ENCODE results near the gene IL10RA.
"Not testable (repeated sequence)": the region's sequence is repeated elsewhere in the genome, so short reads cannot be mapped to it uniquely, and the experiment has no call there.

The IL10RA gene

DNA sequence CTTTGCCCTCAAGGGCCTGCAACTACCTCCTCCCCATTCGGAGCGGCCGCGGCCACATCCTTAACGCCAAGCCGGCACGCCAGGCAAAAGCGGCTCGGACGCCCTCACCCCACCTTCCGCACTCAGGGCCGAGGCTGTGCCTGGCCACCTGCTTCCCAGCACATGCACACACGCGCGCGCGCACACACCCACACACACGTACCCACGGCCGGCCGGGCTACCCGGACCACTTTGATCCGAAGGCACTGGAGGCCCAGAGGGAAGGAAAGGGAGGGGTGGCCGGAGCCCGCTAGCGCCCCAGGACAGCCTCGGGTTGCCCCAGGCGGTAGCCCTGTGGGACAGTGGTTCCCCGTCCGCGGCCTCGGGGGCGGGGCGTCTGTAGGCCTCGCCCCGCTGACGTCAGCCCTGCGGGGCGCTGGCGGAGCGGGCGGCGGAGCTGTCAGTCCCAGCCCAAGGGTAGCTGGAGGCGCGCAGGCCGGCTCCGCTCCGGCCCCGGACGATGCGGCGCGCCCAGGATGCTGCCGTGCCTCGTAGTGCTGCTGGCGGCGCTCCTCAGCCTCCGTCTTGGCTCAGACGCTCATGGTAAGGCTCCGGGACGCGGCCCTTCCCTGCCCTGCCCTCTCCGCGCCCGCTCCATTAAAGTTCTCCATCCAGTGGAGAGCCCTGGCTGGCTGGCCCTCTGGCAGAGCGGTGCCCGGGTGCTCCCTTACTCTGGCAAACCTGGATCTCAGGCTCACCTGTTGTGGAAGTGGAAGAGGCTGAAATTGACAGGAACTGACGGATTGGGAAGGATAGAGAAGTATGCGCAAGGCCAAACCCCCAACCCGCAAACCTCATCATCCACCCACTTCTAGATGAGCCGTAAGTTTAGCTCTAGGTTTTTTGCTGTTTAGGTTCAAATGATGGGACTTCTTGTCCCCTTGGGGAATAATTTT is at the start of gene IL10RA:
Gene IL10RA, plus strand, starts transcription at position 442 of the 935 bp plus-strand sequence. Its CDS starts 74 bp downstream, at position 516.
- peak; percentile 83 to 88 for DNase-seq

DNA sequence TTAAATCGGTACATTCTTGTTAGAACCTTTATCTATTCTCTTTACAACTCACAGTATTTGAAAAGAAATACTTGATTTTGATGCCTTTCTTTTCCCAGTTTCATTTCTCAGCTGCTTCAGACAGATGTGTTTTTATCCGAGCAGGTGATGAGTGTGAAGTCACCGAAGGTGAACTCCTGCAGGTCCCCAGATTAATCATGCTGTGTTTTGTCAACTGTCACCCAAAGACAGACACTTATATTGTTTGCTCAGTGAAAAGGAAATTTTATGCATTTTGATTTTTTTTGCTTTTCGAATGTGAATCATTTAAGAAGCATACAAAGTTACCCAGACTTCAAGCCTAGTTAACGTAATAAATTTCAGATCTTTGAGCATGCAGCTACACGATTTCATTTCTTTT is 49.2 kb upstream of the IL10RA start:
- no peak for DNase-seq

DNA sequence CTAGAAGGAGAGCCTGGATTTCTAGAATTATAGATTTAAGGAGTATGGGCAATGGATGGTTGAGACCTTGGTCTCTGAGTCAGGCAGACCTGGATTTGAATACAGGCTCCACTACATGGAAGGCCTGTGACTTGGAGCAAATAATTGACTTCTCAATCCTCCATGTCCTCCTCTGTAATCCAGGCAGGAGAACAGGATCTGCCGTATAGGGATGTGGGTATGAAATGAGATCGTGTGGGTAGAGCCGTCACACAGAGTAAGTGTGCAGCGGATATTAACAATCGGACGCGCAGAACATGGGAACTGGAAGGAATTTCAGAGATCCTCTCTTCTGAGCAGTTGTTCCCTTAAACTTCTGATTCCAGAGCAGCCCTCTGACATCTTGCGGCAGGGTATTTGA is 45.5 kb upstream of the IL10RA start:
- no peak for DNase-seq

DNA sequence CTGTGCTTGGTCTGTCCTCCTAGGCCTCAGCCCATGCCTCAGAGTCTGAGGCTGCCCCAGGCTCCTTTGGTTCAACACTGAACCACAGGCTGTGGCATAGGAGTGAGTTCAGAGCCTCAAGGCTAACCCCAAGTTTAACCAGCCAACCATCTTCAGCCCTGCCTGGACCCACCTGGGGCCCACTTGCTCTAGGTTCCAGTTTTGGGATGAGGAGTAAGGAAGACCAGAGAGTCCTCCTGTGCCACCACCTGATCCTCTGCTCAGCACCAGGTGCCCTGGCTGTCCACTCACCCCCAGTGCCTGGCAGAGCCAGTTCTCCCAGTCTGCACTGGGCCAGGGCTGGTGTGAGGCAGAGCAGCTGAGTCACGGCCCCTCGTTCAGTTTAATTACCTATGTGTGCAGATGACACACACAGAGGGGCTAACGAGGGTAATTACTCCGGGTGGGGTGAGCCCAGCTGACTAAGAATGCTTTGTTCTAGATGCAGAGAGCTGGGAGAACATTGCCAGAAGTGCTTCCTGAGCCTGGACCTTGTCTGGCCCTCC is 45.0 kb upstream of the IL10RA start:
- peak in 1 of 2 donors; percentile 12 for DNase-seq

DNA sequence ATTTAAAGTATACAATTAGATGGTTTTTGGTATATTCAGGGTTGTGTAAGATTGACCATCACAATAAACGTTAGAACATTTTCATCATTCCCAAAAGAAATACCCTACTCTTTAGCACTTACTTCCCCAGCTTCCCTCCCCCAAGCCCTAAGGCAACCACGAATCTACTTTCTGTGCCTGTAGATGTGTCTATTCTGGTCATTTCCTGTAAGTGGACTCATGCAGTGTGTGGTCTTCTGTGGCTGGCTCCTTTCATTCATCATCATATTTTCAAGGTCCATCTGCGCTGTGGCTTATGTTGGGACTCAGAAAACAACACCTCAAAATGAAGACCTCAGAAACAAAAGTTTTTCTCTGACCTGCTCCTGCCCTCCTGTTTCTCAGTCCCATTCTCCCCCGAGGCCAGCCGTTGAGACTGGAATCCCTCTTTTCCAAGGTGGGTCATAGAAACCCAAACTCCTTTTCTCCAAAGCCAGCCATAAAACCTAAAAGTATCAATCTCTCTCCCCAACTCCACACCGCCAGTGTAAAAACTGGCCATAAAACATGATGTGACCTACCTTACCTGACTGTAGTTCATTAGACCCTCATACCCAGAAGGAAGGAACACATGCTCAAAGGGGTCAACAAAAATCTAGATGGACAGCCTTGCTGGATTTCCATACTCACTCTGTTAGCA is 44.1 kb upstream of the IL10RA start:
- DNase-seq, result peak in 1 of 2 donors; percentile 4

DNA sequence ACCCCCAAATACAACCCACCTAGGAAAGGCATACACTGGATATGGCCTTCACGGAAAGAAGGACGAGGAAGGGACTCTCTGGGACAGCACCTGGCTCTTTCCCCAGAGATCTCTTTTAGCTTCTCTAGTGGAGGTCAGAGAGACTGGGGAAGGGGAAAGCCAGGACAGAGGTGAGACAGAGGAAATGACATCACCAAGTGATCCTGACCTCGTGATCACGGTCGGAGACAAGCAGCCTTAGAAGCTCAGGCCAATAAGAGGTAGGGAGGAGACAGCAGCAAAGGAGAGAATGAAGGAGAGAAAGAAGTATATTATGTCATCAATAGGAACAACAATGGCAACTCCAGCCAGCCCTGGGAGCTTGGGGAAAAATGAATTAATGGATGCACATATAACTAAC is 41.6 kb upstream of the IL10RA start:
- peak in 1 of 2 donors; percentile 9 for DNase-seq

DNA sequence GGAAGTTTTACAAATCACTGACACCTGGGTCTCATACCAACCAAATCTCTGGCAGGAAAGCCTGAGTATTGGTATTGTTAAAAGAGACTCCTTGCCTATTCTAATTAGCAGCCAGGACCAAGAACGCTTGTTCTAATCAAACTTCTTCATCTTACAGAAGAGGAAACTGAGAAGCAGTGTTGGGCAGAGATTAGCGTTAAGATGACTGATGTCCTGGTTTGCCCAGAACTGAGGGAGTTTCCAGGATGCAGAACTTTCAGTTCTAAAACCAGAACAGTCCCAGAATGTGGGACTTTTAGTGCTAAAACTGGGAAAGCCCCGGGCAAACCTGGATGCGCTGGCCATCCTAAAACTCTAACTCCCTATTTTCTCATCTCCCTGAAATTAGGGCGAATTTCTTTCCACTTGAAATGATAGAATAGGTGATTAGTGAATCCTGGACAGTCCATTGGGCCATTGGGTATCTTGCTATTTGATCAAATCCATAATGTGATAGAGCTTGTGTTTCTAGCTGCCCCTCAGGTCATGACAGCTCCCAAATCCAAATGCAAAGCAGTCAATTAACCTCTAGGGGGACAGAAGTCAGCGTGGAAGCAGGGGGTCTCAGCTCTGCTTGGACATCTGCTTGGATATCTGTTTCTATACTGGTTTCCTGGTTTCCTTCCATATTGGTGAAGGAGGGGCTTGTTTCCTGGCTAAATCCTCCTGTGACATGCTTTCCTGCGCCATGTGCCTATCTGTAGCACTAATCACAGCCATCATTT is 41.0 kb upstream of the IL10RA start:
- peak in 1 of 2 donors; percentile 16 for DNase-seq

DNA sequence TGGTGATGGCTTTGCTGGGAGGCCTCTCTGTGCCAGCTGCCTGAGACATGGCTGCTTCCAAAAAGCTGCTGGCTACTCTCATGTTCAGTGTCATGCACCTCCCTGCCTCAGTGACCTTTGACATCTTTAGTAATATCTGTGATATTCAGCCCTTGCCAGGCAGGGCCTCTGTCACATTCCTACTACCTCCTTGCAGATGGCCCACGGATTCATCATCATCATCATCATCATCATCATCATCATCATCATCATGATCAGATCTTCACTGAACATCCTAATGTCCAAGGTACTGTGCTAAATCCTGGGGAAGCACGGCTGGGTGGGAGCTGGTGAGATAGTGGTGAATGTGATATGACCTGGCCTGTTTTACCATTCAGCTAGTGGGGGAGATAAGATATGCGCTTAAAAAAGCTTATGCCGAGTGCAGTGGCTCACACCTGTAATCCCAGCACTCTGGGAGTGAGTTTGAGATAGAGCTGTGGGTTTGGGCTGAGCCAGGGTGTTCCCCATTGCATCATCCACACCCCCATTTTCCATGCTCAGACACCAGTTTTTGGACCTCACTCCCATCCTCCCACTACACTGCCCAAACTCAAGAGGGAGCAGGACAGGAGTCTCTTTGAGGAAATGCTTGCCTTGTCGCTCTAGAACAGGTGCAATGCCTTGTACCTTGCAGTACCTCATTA is 39.9 kb upstream of the IL10RA start:
- no peak for DNase-seq

DNA sequence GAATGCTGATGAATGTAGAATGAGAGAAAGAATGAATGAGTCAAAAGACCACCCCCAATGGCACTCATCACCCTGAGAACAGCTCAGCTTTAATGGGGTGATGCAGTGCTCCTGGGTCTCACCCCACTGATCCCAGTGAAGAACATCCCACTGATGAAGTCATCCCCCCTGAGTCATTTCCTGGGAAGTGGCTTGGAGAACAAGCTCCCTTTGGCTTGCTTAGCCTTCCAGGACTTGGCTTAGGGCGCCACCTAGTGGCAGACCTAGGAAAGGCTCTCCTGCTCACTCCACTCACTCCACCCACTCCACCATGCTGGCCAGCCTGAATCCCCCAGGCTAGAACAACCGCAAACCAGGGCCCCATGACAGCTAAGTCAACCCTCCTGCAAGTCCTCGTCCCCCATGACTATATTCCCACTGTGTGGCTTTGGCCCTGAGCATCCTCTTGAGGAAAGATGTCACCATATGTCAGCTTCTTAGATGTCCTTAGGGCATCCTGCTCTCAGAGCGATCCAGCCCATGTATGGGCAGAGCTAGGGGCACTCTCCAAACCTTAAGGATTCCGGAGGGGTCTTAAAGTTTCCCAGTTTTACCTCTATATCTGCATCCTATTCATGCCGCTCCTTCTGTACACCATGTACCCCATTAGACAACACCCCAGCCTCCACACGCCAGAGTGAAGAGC is 39.2 kb upstream of the IL10RA start:
- DNase-seq, result peak; percentile 88 to 92

DNA sequence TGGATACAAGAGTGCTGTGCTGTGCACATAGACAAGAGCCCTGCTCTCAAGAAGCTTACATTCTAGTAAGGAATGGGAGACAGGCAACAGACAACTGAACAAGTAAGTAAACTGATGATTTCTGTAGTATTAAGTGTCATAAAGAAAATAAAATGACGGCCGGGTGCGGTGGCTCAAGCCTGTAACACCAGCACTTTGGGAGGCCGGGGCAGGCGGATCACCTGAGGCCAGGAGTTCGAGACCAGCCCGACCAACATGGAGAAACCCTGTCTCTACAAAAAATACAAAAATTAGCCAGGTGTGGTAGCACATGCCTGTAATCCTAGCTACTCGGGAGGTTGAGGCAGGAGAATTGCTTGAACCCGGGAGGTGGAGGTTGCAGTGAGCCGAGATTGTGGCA is 38.4 kb upstream of the IL10RA start:
- DNase-seq, result not testable (repeated sequence)

DNA sequence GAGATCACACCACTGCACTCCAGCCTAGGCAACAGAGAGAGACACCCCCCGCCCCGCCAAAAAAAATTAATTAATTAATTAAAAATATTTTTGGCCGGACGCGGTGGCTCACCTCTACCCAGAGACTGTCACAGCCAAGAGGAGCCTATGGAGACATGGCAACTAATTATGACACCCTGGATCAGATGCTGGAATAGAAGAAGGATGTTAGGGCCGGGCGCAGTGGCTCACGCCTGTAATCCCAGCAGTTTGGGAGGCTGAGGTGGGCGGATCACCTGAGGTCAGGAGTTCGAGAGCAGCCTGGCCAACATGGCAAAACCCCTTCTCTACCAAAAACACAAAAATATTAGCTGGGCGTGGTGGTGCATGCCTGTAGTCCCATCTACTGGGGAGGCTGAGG is 37.7 kb upstream of the IL10RA start:
- DNase-seq, result not testable (repeated sequence)

DNA sequence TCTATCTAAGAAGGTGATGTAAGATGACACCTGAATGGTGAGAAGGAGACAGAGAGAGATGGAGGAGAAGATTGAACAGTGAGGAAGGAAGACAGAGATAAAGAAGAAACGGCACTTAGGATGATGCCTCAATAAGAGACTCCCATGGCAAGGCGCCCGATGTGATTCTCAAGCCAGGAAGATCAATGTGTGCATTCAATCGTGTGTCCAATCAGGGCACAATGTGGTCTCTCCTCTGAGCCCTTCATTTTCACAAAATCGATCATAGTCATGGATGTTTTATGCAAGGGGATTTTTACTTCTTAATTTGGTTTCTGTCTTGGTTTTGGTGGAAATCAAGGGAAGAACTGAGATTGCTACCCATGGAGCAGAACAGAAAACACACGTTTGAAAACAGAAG is 37.1 kb upstream of the IL10RA start:
- DNase-seq, result no peak

DNA sequence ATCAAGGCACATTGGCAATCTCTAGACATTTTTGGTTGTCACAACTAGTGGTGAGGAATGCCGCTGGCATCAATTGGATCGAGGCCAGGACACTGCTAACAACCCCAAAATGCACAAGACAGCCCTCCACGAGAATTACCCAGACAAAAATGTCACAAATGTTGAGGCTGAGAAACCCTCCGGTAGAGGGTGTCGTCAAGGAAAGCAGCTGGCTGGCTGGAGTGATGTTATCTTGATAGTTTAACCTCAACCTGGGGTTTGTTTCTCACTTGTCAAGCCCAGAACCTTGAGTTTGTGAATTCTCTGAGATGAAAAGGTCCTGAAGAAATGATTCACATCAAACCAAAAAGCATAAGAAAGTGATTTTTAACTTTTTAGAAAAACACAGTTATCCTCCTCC is 35.9 kb upstream of the IL10RA start:
- DNase-seq, result peak; percentile 52 to 53

DNA sequence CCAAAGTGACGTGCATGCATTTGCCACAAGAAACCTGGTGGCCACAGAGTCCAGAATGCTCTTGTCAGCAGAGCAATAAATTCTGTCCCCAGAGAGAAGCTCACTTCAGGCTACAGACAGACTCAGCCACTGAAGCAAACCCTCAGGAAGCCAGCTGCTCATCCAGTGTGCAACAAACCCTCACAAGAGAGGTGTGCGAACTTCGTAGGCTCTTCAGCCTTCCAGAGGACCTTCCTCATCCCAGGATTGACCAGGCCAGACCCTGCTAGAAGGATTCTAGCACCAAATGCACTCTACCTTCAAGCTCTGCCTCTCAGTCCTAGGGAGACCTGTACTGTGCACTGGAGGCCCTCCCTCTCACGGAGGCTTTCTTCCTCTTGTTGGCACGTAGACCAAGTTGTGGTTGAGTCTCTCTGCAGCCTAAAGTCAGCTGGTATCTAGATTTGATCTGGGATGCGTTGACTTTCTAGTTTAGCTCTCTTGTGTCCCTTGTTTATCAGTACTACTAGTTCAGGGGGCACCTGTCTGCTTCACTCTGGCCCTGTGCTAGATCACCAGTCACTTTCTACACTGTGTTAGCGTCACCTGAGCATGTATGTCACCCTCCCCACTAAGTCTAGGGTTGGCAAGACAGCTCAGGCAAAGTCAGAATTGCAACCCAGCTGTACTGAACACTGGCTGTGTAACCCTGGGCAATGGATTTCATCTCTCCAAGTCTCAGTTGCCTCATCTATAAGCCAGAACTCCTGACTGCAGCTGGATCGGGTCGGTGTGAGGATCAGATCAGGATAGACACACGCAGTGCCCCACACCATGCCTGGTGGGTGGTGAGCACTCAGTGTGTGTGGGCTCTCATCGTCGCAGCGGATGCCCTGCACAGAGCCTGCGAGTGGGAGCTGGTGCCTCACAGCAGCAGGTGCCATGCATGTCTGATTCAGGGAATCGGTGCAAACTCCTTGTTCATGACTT is 34.9 kb upstream of the IL10RA start:
- DNase-seq, result peak in 1 of 2 donors; percentile 30

DNA sequence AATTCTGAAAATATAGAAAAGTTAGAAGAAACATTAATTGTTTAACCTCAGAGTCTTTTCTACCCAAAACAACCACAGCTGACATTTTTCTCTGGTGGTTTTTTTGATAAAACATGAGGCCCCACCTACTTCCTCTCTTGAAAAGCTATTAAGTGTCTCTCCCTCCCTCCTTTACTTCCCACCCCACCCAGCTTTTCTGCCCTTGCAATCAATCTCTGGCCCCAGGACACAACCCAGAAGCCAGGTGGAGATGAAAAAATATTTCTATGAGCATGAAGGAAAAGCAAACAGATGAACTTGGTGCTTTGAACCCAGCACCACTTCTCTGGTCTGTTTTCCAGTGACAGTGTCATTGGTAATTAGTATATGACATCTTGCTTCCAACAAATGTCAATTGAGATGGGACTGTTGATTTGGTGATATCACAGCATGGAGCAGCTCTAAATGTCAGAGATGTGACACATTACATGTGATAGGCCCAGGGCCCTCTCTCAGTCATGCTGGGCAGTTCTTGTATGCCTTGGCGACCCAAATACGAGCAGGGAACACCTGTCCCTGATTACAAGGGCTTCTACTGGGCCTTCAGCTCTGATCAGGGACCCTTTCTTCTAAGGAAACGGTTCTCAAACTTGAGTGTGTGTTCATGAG is 33.0 kb upstream of the IL10RA start:
- peak in 1 of 2 donors; percentile 24 for DNase-seq

DNA sequence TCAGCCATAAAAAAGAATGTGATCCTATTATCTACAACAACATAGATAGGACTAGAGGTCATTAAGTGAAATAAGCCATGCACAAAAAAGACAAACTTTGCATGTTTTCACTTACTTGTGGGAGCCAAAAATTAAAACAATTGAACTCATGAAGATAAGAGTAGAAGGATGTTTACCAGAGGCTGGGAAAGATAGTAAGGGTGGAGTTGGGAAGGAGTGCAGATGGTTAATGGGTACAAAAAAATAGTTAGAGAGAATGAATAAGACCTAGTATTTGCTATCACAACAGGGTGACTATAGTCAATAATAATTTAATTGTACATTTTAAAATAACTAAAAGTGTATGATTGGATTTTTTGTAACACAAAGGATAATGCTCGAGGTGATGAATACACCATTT is 27.2 kb upstream of the IL10RA start:
- DNase-seq, result no peak

DNA sequence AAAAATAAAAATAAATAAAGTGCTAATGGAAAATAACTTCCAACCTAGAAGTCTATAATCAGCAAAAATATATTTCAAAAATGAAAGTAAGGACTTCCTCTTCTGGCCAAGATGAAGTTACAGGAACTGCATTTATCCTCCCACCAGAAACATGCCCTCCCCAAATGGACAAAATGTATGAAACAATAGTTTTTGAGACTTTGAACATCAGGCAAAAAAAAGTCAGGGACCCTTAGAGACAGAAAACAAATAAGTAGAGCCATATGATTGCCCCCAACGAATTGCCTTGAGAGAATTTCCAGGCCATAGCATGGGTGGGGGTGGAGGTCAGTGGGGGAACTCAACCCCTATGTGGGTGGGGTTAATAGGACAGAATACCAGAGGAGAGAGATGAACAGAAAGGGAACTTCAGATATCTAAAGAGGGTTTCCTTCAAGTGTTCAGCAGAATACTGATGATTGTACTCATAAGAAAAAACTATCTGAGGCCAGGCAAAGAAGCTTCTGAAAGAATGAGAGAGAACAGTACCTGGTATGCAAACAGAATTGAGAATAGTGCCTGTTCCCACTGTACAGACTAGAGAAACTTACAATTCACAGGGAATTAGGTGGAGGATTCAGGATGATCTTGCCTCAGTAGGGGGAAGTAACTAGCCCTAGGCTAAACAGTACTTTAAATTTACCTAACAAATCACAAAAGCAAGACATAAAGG is 26.6 kb upstream of the IL10RA start:
- peak in 1 of 2 donors; percentile 8 for DNase-seq

DNA sequence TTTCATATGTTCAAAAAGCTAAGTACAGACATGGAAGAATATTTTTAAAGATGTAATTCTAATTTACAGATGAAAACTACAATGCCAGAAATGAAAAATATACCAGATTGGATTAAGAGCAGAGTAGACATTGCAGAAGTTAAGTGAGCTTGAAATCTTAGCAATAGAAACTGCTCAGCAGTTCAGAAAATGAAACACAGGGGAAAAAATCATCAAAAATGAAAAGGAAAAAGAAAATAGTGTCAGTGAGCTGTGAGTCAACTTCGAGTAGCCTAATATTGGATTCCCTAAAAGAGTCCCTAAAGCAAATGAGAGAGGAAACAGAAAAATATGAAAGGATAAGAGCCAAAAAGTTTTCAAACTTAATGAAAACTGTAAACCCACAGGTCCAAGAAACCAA is 25.8 kb upstream of the IL10RA start:
- DNase-seq, result no peak

DNA sequence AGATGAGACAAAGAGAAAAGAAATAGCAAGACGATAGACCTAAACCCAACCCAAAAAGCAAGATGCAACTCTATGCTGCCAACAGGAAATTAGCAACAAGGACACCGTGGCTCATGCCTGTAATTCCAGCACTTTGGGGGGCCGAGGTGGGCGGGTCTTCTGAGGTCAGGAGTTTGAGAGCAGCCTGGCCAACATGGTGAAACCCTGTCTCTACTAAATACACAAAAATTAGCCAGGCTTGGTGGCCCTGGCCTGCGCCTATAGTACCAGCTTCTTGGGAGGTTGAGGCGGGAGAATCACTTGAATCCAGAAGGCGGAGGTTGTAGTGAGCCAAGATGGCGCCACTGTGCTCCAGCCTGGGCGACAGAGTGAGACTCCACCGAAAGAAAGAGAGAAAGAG is 24.3 kb upstream of the IL10RA start:
- DNase-seq, result peak in 1 of 2 donors; percentile 8
